HG03575 (cell line): Measurements from ENCODE around the gene SECTM1.
"Not testable (repeated sequence)": the region's sequence is repeated elsewhere in the genome, so short reads cannot be mapped to it uniquely, and the experiment has no call there.

Source experiments
- ATAC-seq: cut with Tn5 transposase; IDR thresholded peaks from one replicate; pipeline ENCODE4 v1.9.1; 2021; ENCODE audit not compliant: unreplicated experiment, insufficient number of reproducible peaks, low FRiP score; ENCODE audit errors: extremely low read depth

Gene SECTM1

GRCh38 chr17:82333279-82334171, at the start of gene SECTM1:
Gene SECTM1 (minus strand): TSS chr17:82333766. CDS start chr17:82327240, 6,526 bp downstream.
- ATAC-seq = no peak

GRCh38 chr17:82382933-82383255, 49.3 kb upstream of the SECTM1 start:
- no peak for ATAC-seq

GRCh38 chr17:82382220-82382932, 48.8 kb upstream of the SECTM1 start:
- ATAC-seq = not testable (repeated sequence)

GRCh38 chr17:82381703-82382009, 48.1 kb upstream of the SECTM1 start:
- not testable (repeated sequence) for ATAC-seq

GRCh38 chr17:82380860-82381702, 47.5 kb upstream of the SECTM1 start:
- no peak for ATAC-seq

- ATAC-seq = no peak
Measured at GRCh38 chr17:82378741-82379021, 45.1 kb upstream of the SECTM1 start.

- no peak for ATAC-seq
Measured at GRCh38 chr17:82377924-82378740, 44.6 kb upstream of the SECTM1 start.

GRCh38 chr17:82377294-82377693, 43.7 kb upstream of the SECTM1 start:
- ATAC-seq = not testable (repeated sequence)

- ATAC-seq = no peak
Measured at GRCh38 chr17:82376042-82376730, 42.6 kb upstream of the SECTM1 start.

GRCh38 chr17:82375359-82376041, 41.9 kb upstream of the SECTM1 start:
- no peak for ATAC-seq

GRCh38 chr17:82374626-82375331, 41.2 kb upstream of the SECTM1 start:
- ATAC-seq = no peak

- no peak for ATAC-seq
Measured at GRCh38 chr17:82373731-82374625, 40.4 kb upstream of the SECTM1 start.

- not testable (repeated sequence) for ATAC-seq
Measured at GRCh38 chr17:82373072-82373452, 39.5 kb upstream of the SECTM1 start.

GRCh38 chr17:82372249-82373071, 38.9 kb upstream of the SECTM1 start:
- no peak for ATAC-seq

- no peak for ATAC-seq
Measured at GRCh38 chr17:82371333-82372248, 38.0 kb upstream of the SECTM1 start, which contains the start of gene UTS2R. Gene UTS2R (plus strand): TSS chr17:82371765. CDS start chr17:82374325, 2,560 bp downstream.
